D721Med (cell line): ENCODE measurements around the gene SLC7A6.

ENCODE experiments used
- DNase-seq: peaks from one replicate; pipeline ENCODE4 v3.0.0; 2011; ENCODE audit warnings: low spot score; ENCODE audit not compliant: insufficient read length
- FAIRE-seq: peaks from 2 replicates; lab custom pipeline; 2011; peaks lifted over from hg19 to GRCh38; lab: Jason Lieb, UNC
- CTCF ChIP-seq: IDR thresholded peaks from 2 replicates; pipeline ENCODE4 v1.5.1; 2012; ENCODE audit warnings: mild to moderate bottlenecking, control low read depth; ENCODE audit not compliant: insufficient read depth; ENCODE audit errors: missing control alignments

SLC7A6 gene

GRCh38 chr16:68264128-68265077 lies at the start of gene SLC7A6:
Gene SLC7A6, plus strand, starts transcription at chr16:68264526. Its CDS starts 10,201 bp downstream, at chr16:68274727.
- DNase-seq: no peak
- peak; percentile 52 for TF ChIP-seq CTCF
- FAIRE-seq: no peak

- FAIRE-seq: no peak
- TF ChIP-seq CTCF: no peak
- no peak for DNase-seq
These were observed 49.6 kb upstream of the SLC7A6 start for GRCh38 chr16:68214726-68215125.

GRCh38 chr16:68215302-68215701 lies 49.0 kb upstream of the SLC7A6 start:
- FAIRE-seq: no peak
- TF ChIP-seq CTCF: no peak
- no peak for DNase-seq

GRCh38 chr16:68216240-68216639 lies 48.1 kb upstream of the SLC7A6 start:
- no peak for TF ChIP-seq CTCF
- FAIRE-seq: no peak
- DNase-seq: no peak

- DNase-seq: no peak
- TF ChIP-seq CTCF: no peak
- FAIRE-seq: no peak
These were observed 46.8 kb upstream of the SLC7A6 start for GRCh38 chr16:68217506-68217905.

GRCh38 chr16:68219725-68220351 lies 44.5 kb upstream of the SLC7A6 start:
- no peak for TF ChIP-seq CTCF
- FAIRE-seq (no peak), DNase-seq (no peak)

GRCh38 chr16:68223072-68223471 lies 41.3 kb upstream of the SLC7A6 start:
- FAIRE-seq (no peak), DNase-seq (no peak)
- no peak for TF ChIP-seq CTCF
